Measurements from ENCODE around the gene TUT7.
"Not testable (repeated sequence)": the region's sequence is repeated elsewhere in the genome, so short reads cannot be mapped to it uniquely, and the experiment has no call there.

TUT7 gene

GRCh38 chr9:86354011-86354817 is at the start of gene TUT7:
Gene TUT7, minus strand, starts transcription at chr9:86354410. Its CDS starts 1,211 bp downstream, at chr9:86353199.
- peak; percentile 46 for DNase-seq

GRCh38 chr9:86402591-86402990 is 48.4 kb upstream of the TUT7 start:
- no peak for DNase-seq

DNA sequence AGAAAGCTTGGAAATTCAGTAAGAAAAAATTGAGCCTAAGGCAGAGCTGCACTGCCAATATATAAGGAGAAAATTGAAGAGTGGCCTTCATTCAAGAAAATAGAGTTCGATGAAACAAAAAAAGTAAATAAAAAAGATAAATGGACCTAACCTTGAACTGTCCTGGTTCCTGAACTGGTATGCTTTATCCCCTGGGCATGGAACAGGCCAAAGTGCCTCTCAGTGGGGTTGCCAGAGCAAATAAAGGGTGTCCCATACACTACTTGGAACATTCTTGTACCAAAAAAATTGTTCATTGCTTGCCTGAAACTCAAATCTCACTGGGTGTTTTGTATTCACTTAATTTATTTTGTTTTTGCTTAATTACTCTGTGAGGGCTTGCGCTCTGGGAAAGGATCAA is 42.2 kb upstream of the TUT7 start:
- no peak for DNase-seq

- not testable (repeated sequence) for DNase-seq
Observed at GRCh38 chr9:86390184-86390583, 36.0 kb upstream of the TUT7 start.

DNA sequence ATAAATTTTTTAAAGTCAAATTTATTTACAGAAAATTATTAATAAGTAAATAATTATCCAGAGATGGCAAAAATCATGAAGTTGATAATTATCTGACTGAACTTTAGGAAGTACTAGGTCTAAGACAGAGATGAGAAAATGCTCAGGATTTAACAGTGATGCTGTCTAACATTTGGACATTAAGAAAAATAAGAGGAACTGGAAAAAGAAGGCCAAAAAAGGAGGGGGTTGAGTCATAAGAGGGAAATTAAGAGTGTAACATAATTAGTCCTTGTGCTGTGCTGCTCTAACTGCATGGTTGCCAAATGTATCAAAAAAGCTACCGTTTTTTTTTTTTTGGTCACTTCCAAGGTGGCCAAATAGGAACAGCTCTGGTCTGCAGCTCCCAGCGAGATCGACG is 35.4 kb upstream of the TUT7 start:
- DNase-seq, result no peak

DNA sequence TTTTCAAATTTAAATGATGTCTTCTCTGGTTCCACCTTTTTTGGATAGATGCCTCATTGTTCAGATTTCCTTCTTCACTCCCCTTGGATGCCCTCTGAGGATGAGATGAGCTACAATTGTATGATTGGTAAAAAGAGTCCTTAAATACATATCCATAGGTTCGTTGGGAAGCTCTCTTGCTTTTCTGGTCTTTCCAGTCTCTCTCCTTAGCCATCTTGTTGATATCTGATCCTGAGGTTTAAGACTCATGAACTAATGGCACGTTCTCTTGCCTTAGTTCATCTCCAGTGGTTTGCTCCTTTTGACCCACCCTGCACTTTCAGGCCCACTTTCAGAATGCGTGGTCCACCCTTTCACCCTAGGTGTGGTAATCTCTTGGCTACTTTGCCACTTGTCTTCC is 33.2 kb upstream of the TUT7 start:
- DNase-seq, result no peak

GRCh38 chr9:86383000-86383399 is 28.8 kb upstream of the TUT7 start:
- DNase-seq, result not testable (repeated sequence)

DNA sequence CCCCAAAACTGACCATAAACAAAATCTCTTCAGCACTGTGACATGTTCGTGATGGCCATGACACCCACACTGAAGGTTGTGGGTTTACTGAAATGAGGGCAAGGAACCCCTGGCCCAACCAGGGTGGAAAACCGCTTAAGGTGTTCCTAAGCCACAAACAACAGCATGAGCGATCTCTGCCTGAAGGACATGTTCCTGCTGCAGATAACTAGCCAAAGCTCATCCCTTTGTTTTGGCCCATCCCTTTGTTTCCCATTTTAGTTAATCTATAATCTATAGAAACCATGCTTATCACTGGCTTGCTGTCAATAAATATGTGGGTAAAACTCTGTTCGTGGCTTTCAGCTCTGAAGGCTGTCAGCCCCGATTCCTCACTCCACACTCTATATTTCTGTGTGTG is 21.8 kb upstream of the TUT7 start:
- no peak for DNase-seq

DNA sequence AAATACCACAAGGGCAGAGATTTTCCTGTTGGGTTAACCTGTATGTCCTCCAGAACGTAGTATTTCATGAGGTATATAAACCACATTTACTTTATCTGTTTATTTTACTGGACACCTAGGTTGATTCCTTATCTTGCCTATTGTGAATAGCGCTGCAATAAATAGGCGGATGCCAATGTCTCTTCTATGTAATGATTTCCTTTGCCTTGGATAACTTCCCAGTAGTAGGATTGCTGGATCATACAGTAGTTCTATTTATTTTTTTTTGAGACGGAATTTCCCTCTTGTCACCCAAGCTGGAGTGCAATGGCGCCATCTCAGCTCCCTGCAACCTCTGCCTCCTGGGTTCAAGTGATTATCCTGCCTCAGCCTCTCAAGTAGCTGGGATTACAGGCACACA is 15.6 kb upstream of the TUT7 start:
- DNase-seq, result no peak

GRCh38 chr9:86368871-86369521 is 14.8 kb upstream of the TUT7 start:
- no peak for DNase-seq

GRCh38 chr9:86361176-86361575 is 7.0 kb upstream of the TUT7 start:
- no peak for DNase-seq

- no peak for DNase-seq
Observed at GRCh38 chr9:86359151-86359879, 5.1 kb upstream of the TUT7 start.

DNA sequence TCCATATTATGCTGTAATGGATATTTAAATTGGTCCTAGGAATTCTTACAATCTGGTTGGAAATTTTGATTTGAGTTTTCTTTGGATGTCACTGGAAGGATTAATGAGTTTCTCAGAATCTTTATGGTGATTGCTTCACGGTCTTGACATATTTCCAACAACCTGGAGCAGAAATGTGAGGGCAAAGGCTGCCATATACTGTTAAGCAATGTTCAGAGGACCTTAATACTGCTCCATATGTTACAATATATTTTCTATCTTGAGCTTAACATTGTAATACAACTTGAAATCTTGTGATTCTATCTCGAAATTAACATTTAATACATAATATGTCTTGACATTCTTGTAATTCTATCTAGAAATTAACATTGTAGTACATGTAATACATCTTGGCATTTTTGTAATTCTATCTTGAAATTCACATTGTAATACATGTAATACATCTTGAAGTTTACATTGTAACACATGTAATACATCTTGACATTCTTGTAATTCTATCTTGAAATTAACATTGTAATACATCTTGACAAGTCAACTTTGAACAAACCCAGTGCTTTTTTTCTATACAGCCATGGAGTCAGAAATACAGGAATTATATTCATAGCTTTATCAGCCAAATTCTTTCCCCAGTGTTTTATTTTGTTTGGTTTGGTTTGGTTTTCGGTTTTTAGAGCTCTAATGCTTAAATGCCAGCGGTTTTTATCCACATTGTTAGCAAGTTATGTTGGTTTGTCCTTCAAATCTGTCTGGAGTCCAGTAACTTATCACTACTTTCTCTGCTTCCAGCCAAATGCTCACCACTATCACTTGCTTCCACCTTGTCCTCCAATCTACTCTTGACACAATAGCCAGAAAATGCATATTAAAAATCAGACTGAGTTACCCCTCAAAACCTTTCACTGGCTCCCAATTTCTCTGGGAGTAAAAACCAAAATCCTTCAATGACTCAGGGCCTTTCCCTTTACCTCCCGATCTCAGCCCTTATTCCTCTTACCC is 3.0 kb upstream of the TUT7 start:
- DNase-seq, result no peak

- DNase-seq, result no peak
Observed at GRCh38 chr9:86355814-86356213, 1.6 kb upstream of the TUT7 start.

DNA sequence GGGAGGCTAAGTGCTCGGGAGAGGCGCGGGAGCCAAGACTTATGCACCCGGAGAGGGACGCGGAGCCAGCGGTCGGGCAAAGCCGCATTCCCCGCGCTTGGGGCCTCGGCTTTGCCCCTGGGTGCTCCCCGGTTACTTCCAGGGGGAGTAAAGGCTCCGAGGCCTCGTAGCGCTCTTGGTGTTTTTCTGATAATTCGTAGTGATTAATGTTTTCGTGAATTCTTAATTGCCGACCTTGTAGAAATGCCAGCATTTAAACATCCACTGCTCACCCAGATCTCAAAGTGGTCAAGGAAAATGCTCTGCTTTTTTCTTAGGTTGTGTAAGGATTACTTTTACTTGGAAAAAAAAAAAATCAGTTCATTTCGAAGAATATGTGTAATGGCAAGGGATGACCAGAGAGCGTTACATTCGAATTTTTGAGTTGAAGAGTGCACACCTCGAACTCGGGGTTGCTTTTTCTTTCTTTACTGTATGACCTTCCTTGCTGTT is 654 bp upstream of the TUT7 start:
- no peak for DNase-seq

GRCh38 chr9:86353655-86354010 is 577 bp downstream of the TUT7 start:
- DNase-seq, result no peak

GRCh38 chr9:86352440-86353077 is 1.7 kb downstream of the TUT7 start:
- DNase-seq, result no peak

- DNase-seq, result no peak
Observed at GRCh38 chr9:86351880-86352279, 2.3 kb downstream of the TUT7 start.

DNA sequence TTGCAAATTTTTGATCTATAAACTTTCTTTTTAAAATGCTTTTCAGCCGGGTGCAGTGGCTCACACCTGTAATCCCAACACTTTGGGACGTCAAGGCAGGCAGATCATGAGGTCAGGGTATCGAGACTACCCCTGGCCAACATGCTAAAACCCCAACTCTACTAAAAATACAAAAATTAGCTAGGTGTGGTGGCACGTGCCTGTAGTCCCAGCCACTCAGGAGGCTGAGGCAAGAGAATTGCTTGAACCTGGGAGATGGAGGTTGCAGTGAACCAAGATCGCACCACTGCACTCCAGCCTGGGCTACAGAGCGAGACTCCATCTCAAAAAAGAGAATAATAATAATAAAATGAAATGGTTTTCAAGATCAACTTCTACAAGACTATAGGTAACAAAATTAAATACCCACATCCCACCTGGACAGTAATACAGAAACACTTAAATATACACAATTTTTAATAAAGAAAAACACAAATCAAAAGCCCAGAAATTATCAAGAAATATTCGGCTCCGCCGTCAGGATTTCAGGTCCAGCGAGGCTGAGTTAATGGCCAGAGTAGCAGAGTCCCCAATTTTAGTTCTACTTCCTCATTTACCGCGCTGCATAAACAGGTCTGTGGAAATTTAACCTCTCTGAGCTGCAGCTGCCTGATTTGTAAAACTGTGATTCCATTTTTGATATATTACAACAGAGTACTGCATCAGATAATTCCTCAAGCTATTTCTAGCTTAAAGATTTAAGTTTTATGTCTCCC is 4.0 kb downstream of the TUT7 start:
- DNase-seq, result no peak

- DNase-seq, result no peak
Observed at GRCh38 chr9:86349271-86349670, 4.9 kb downstream of the TUT7 start.

GRCh38 chr9:86347991-86348390 is 6.2 kb downstream of the TUT7 start:
- DNase-seq, result no peak
